GM23338 (cell line): Measurements from ENCODE around the gene SLC2A11. TPM values are rescaled to one million over a fixed set of nuclear protein-coding genes. Genes with fewer than 3 reads are reported as not detected.
A peak's percentile ranks its signal among the peaks of the same experiment; 100 is the strongest.

Experiments used
- ATAC-seq: fragments of 200-7000 bp; cut with Tn5 transposase; 3 replicates; pipeline ENCODE4 v1.9.1; 2020
- DNase-seq: peaks from one replicate; pipeline ENCODE4 v3.0.0-alpha.2; 2015; ENCODE audit warnings: low spot score
- H2AFZ ChIP-seq: fragments of 200-600 bp; sonication (generic); 2 replicates; pipeline ENCODE4 v1.8.0; 2016; ENCODE audit warnings: antibody characterized with exemption, mild to moderate bottlenecking, moderate library complexity
- H3F3A ChIP-seq: fragments of 200-600 bp; sonication (generic); replicated peaks from 2 replicates; pipeline ENCODE4 v1.8.0; 2017; ENCODE audit warnings: antibody characterized with exemption, mixed run types, low read depth
- H3K27ac ChIP-seq: fragments of 200-600 bp; sonication (generic); 2 replicates; pipeline ENCODE4 v1.6.1; 2016; ENCODE audit warnings: low read depth
- H3K27me3 ChIP-seq: fragments of 200-600 bp; sonication (generic); 2 replicates; pipeline ENCODE4 v1.8.0; 2016; ENCODE audit warnings: mild to moderate bottlenecking, mixed run types, moderate library complexity; ENCODE audit not compliant: insufficient read depth
- H3K36me3 ChIP-seq: fragments of 200-600 bp; sonication (generic); 2 replicates; pipeline ENCODE4 v1.8.0; 2016; ENCODE audit warnings: mild to moderate bottlenecking; ENCODE audit not compliant: insufficient read depth
- H3K4me1 ChIP-seq: fragments of 200-600 bp; sonication (generic); 2 replicates; pipeline ENCODE4 v1.8.0; 2016; ENCODE audit warnings: mild to moderate bottlenecking, moderate library complexity; ENCODE audit not compliant: insufficient read depth
- H3K4me2 ChIP-seq: fragments of 200-600 bp; sonication (generic); 2 replicates; pipeline ENCODE4 v1.7.1; 2017; ENCODE audit warnings: mixed run types
- H3K4me3 ChIP-seq: fragments of 200-600 bp; sonication (generic); 2 replicates; pipeline ENCODE4 v1.6.1; 2016; ENCODE audit warnings: mixed run types
- H3K79me2 ChIP-seq: fragments of 200-600 bp; sonication (generic); replicated peaks from 2 replicates; pipeline ENCODE4 v1.8.0; 2017; ENCODE audit warnings: mild to moderate bottlenecking; ENCODE audit not compliant: insufficient read depth
- H3K9me2 ChIP-seq: fragments of 200-600 bp; sonication (generic); 2 replicates; pipeline ENCODE4 v1.8.0; 2017; ENCODE audit not compliant: insufficient read depth
- H4K20me1 ChIP-seq: fragments of 200-600 bp; sonication (generic); replicated peaks from 2 replicates; pipeline ENCODE4 v1.8.0; 2017; ENCODE audit warnings: mild to moderate bottlenecking; ENCODE audit not compliant: insufficient read depth
- H3K27ac Mint-ChIP-seq: 2 replicates; pipeline ENCODE4 v1.8.0; 2020; ENCODE audit warnings: inconsistent platforms, mild to moderate bottlenecking, moderate library complexity, mixed read lengths
- H3K27me3 Mint-ChIP-seq: 3 replicates; pipeline ENCODE4 v1.8.0; 2022; ENCODE audit warnings: low read depth, mild to moderate bottlenecking, moderate library complexity, mixed read lengths, inconsistent platforms; ENCODE audit not compliant: insufficient read depth, poor library complexity
- H3K36me3 Mint-ChIP-seq: 3 replicates; pipeline ENCODE4 v1.8.0; 2021; ENCODE audit warnings: low read depth, mild to moderate bottlenecking, inconsistent platforms, moderate library complexity, mixed read lengths
- H3K4me1 Mint-ChIP-seq: 3 replicates; pipeline ENCODE4 v1.8.0; 2020; ENCODE audit warnings: mild to moderate bottlenecking, inconsistent platforms, mixed read lengths
- H3K4me3 Mint-ChIP-seq: 3 replicates; pipeline ENCODE4 v1.8.0; 2021; ENCODE audit warnings: moderate library complexity, mild to moderate bottlenecking, inconsistent platforms, mixed read lengths
- H3K9me3 Mint-ChIP-seq: 3 replicates; pipeline ENCODE4 v1.8.0; 2020; ENCODE audit warnings: moderate library complexity, mild to moderate bottlenecking, inconsistent platforms, mixed read lengths
- CREB1 ChIP-seq: fragments of 250-450 bp; sonication (Bioruptor Pico); IDR thresholded peaks from 2 replicates; pipeline ENCODE4 v1.5.0; 2020; ENCODE audit warnings: low read depth, mild to moderate bottlenecking, moderate library complexity
- CTCF ChIP-seq, 2 experiments: fragments of 200-600 bp in 1 of 2; sonication (generic) in 1 of 2; conservative IDR thresholded peaks; 2 replicates each; pipeline versions ENCODE4 v1.5.1 to v1.6.1; 2016 to 2017; ENCODE audit warnings: antibody characterized with exemption in 2 of 2, low read depth in 2 of 2, mild to moderate bottlenecking in 2 of 2, moderate library complexity in 1 of 2
- ETS1 ChIP-seq: IDR thresholded peaks from 2 replicates; pipeline ENCODE4 v1.6.1; 2016; ENCODE audit warnings: antibody characterized with exemption
- EZH2 ChIP-seq: fragments of 200-600 bp; sonication (generic); IDR thresholded peaks from one replicate; pipeline ENCODE4 v1.8.0; 2017; ENCODE audit warnings: antibody characterized with exemption, mild to moderate bottlenecking, low read depth; ENCODE audit not compliant: unreplicated experiment
- EZH2phosphoT487 ChIP-seq: fragments of 200-600 bp; sonication (generic); IDR thresholded peaks from one replicate; pipeline ENCODE4 v1.8.1; 2018; ENCODE audit warnings: antibody characterized with exemption; ENCODE audit not compliant: unreplicated experiment
- JUNB ChIP-seq: IDR thresholded peaks from one replicate; pipeline ENCODE4 v1.6.1; 2016; ENCODE audit warnings: antibody characterized with exemption; ENCODE audit not compliant: unreplicated experiment
- NANOG ChIP-seq: IDR thresholded peaks from 2 replicates; pipeline ENCODE4 v1.6.1; 2016; ENCODE audit warnings: antibody characterized with exemption, borderline replicate concordance
- POLR2AphosphoS5 ChIP-seq: IDR thresholded peaks from 2 replicates; pipeline ENCODE4 v1.6.1; 2016; ENCODE audit warnings: antibody characterized with exemption, low read depth
- REST ChIP-seq: IDR thresholded peaks from one replicate; pipeline ENCODE4 v1.6.1; 2018; ENCODE audit warnings: antibody characterized with exemption; ENCODE audit not compliant: unreplicated experiment
- STAT1 ChIP-seq: IDR thresholded peaks from one replicate; pipeline ENCODE4 v1.6.1; 2016; ENCODE audit warnings: antibody characterized with exemption; ENCODE audit not compliant: unreplicated experiment
- ZNF331 ChIP-seq: fragments of 250-450 bp; sonication (Bioruptor Pico); IDR thresholded peaks from 2 replicates; pipeline ENCODE4 v1.5.0; 2020; ENCODE audit warnings: low read depth, mild to moderate bottlenecking, moderate library complexity
- polyA plus RNA-seq: library from polyadenylated mRNA; unstranded; fragments of >200 nt; fragmentation: Nextera tagmentation; extraction: Ambion mirVana; gene quantifications from 2 replicates; pipeline ENCODE4 v1.2.1, GENCODE V29; 2016
- total RNA-seq: library from RNA; depleted of rRNA; stranded (reverse); fragments of >200 nt; shearing (Covaris generic); gene quantifications from 2 replicates; pipeline ENCODE4 v1.2.3, GENCODE V29; 2014

SLC2A11 gene
- total and polyA plus RNA-seq, 2 experiments from 2014 or later = 7.1 to 21.8 TPM

- TF ChIP-seq NANOG (no peak), CTCF (conservative IDR thresholded peaks at IDR 0.05; ENCODE audit: low read depth in 2 of 2) (no peak), ZNF331 (CRISPR knock-in tag) (no peak)
Observed at GRCh38 chr22:23840026-23840425, 17.6 kb upstream of the SLC2A11 start (continued).

- H3K27me3 ChIP-seq = no peaks in the 10 kb centered on the region
- 0 out of 2 replicates have a peak, but pooled peaks cover 5% of the 10 kb centered on the region for H4K20me1 ChIP-seq
- peaks cover 16% of the 10 kb centered on the region; the same call in 1 of the 2 replicates for H3K4me1 ChIP-seq
- no peak overlapping the region for H3K27ac ChIP-seq
- peak overlapping the region; percentile 56 for H2AFZ ChIP-seq
- DNase-seq (no peak), ATAC-seq (no peak)
- H3K27me3 Mint-ChIP-seq = peaks cover 30% of the 10 kb centered on the region
- no peaks in the 10 kb centered on the region for H3K36me3 ChIP-seq
- no peak overlapping the region for H3K4me2 ChIP-seq
- H3K4me1 Mint-ChIP-seq = peaks cover 28% of the 10 kb centered on the region
- H3K4me3 Mint-ChIP-seq = no peak overlapping the region; the same call in 2 of the 3 replicates
- peaks cover 6% of the 10 kb centered on the region; the same call in 1 of the 2 replicates for H3F3A ChIP-seq
- no peaks in the 10 kb centered on the region for H3K79me2 ChIP-seq
- H3K9me2 ChIP-seq = no peaks in the 10 kb centered on the region
- H3K27ac Mint-ChIP-seq = no peak overlapping the region
- no peak overlapping the region for H3K4me3 ChIP-seq
- no peaks in the 10 kb centered on the region; the same call in 2 of the 3 replicates for H3K36me3 Mint-ChIP-seq
- H3K9me3 Mint-ChIP-seq = peaks cover 3% of the 10 kb centered on the region; the same call in 1 of the 3 replicates
- TF ChIP-seq STAT1 = no peak
- no peak for TF ChIP-seq CTCF (conservative IDR thresholded peaks at IDR 0.05; ENCODE audit: low read depth in 2 of 2)
- no peak for TF ChIP-seq JUNB
- no peak for TF ChIP-seq ETS1
- TF ChIP-seq EZH2phosphoT487 = no peak
- no peak for TF ChIP-seq CREB1 (CRISPR knock-in tag)
- no peak for TF ChIP-seq EZH2
- no peak for TF ChIP-seq NANOG
- TF ChIP-seq POLR2AphosphoS5 = no peak
- no peak for TF ChIP-seq REST
Observed at GRCh38 chr22:23841292-23841691, 16.4 kb upstream of the SLC2A11 start.
